HepG2 (cell line): Measurements from ENCODE around the gene CDC42SE2. TPM values are rescaled to one million over a fixed set of nuclear protein-coding genes. Genes with fewer than 3 reads are reported as not detected.

Source experiments
- ARID5B ChIP-seq: IDR thresholded peaks from 2 replicates; pipeline ENCODE4 v1.4.0; 2020; ENCODE audit warnings: mild to moderate bottlenecking, missing genetic modification reagents
- DR1 ChIP-seq: sonication (generic); formaldehyde crosslinking; IDR thresholded peaks from 2 replicates; pipeline ENCODE4 v1.8.0; 2021; ENCODE audit warnings: mild to moderate bottlenecking, missing genetic modification reagents, inconsistent platforms
- ELF1 ChIP-seq: sonication (generic); formaldehyde crosslinking; IDR thresholded peaks from 2 replicates; pipeline ENCODE4 v1.4.0; 2020; ENCODE audit warnings: missing genetic modification reagents
- GTF2F1 ChIP-seq: fragments of 150-350 bp; IDR thresholded peaks from 2 replicates; pipeline ENCODE4 v1.6.1; 2014; ENCODE audit warnings: low read length
- IRF2 ChIP-seq: IDR thresholded peaks from 2 replicates; pipeline ENCODE4 v1.6.1; 2018; ENCODE audit warnings: missing genetic modification reagents, missing compliant biosample characterization
- MED1 ChIP-seq: sonication (generic); formaldehyde crosslinking; IDR thresholded peaks from 2 replicates; pipeline ENCODE4 v1.4.0; 2020; ENCODE audit warnings: missing genetic modification reagents
- MZF1 ChIP-seq: sonication (generic); formaldehyde crosslinking; IDR thresholded peaks from 2 replicates; pipeline ENCODE4 v1.8.1; 2023; ENCODE audit warnings: mild to moderate bottlenecking, missing genetic modification reagents, borderline replicate concordance
- NAIF1 ChIP-seq: sonication (generic); formaldehyde crosslinking; IDR thresholded peaks from 2 replicates; pipeline ENCODE4 v1.5.0; 2020; ENCODE audit warnings: mild to moderate bottlenecking, missing genetic modification reagents, borderline replicate concordance
- ONECUT2 ChIP-seq: sonication (generic); formaldehyde crosslinking; IDR thresholded peaks from 2 replicates; pipeline ENCODE4 v1.4.0; 2020; ENCODE audit warnings: missing genetic modification reagents
- SAFB2 ChIP-seq: sonication (generic); formaldehyde crosslinking; IDR thresholded peaks from 2 replicates; pipeline ENCODE4 v1.5.1; 2020; ENCODE audit warnings: missing genetic modification reagents, low read depth, mild to moderate bottlenecking, borderline replicate concordance
- TMF1 ChIP-seq: sonication (generic); formaldehyde crosslinking; IDR thresholded peaks from 2 replicates; pipeline ENCODE4 v1.8.1; 2022; ENCODE audit warnings: low read depth, missing genetic modification reagents
- YEATS2 ChIP-seq: sonication (generic); formaldehyde crosslinking; IDR thresholded peaks from 2 replicates; pipeline ENCODE4 v1.4.0; 2020; ENCODE audit warnings: missing genetic modification reagents, borderline replicate concordance
- ZNF713 ChIP-seq: sonication (generic); formaldehyde crosslinking; IDR thresholded peaks from 2 replicates; pipeline ENCODE4 v1.4.0; 2020; ENCODE audit warnings: mild to moderate bottlenecking, missing genetic modification reagents
- polyA plus RNA-seq, 8 experiments: library from polyadenylated mRNA; depleted of rRNA in 3 of 8; stranded (reverse) in 7 of 8; unstranded in 1 of 8; fragments of >200 nt; fragmentation: Illumina TruSeq in 4 of 8; extraction: Trizol in 4 of 8; gene quantifications; 2 replicates each; pipeline versions ENCODE4 v1.2.1 to v1.2.3, GENCODE V29; 2011 to 2016; ENCODE audit warnings: low read depth in 4 of 8, missing spikeins in 1 of 8, mixed read lengths in 1 of 8; ENCODE audit not compliant: insufficient read depth in 1 of 8
- total RNA-seq, 5 experiments: library from RNA; depleted of rRNA; stranded (reverse); fragments of >200 nt; fragmentation: Illumina TruSeq; extraction: Trizol; gene quantifications; 2 replicates each; pipeline ENCODE4 v1.2.3, GENCODE V29; 2016; ENCODE audit warnings: low read depth in 1 of 5
- TF ChIP-seq, protein P1 (sequence below): sonication (generic); formaldehyde crosslinking; IDR thresholded peaks from 2 replicates; pipeline ENCODE4 v1.8.1; 2023; ENCODE audit warnings: mild to moderate bottlenecking, inconsistent platforms, moderate library complexity, missing genetic modification reagents, borderline replicate concordance
- TF ChIP-seq, protein P2 (sequence below): sonication (generic); formaldehyde crosslinking; IDR thresholded peaks from 2 replicates; pipeline ENCODE4 v1.5.1; 2020; ENCODE audit warnings: missing genetic modification reagents, mild to moderate bottlenecking, borderline replicate concordance
- TF ChIP-seq, protein P3 (sequence below): sonication (generic); formaldehyde crosslinking; IDR thresholded peaks from 2 replicates; pipeline ENCODE4 v1.4.0; 2020; ENCODE audit warnings: missing genetic modification reagents
- TF ChIP-seq, protein P4 (sequence below): sonication (generic); formaldehyde crosslinking; conservative IDR thresholded peaks from 2 replicates; pipeline ENCODE4 v1.8.0; 2022; ENCODE audit warnings: low read depth, missing genetic modification reagents

Gene CDC42SE2
- total and polyA plus RNA-seq, 2 of the 13 experiments (the other 11 are each of a cell fraction or from before 2014, with no cell fraction given): 19.6 to 25.0 TPM

DNA sequence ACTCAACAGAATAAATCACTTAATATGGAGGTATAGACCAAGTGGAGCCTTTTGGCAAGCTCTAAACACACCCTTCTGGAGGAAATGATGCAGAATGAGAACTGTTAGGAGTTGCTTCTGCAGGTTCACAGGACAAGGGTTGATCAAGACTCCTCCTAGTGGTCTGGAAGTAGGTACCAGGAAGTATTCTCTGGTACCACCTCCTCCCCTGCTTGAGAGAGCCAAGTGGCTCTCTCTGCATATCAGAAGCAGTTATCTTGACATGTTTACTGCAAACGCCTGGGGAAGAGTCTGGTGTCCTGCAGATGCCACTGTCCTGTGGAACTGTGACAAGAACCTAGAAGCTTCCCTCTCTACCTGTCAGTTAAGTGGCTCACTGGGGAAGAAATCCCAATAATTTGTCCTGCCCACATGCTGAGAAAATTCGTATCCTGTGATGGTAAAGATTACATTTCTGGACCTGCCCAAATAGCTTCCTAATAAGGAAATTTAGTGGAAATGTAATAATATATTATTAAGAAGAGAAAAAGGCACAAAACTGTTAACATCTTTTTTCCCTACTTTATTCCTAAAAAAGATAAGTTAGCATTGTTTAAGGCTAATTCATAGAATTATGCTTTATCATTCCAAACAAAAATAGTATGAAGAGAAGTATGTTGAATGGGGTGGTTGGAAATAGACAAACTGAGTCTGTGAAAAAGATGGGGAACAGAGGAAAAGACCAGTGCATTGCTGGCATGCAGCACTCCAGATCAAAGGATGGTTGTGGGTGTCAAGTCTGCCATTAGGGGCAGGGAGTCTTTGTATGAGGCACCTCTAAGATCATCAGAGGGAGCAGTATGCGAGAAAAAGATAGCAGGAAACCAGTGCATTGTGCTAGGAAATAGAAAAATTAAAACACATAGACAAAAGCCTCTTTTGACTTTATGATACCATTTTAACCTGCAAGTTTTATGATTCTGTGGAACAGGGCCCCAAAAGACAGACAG lies 118.8 kb downstream of the CDC42SE2 start (continued):
- TF ChIP-seq, protein P1, sequence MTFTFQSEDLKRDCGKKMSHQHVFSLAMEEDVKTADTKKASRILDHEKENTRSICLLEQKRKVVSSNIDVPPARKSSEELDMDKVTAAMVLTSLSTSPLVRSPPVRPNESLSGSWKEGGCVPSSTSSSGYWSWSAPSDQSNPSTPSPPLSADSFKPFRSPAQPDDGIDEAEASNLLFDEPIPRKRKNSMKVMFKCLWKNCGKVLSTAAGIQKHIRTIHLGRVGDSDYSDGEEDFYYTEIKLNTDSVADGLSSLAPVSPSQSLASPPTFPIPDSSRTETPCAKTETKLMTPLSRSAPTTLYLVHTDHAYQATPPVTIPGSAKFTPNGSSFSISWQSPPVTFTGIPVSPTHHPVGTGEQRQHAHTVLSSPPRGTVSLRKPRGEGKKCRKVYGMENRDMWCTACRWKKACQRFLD (CRISPR knock-in tag): no peak
- TF ChIP-seq, protein P2, sequence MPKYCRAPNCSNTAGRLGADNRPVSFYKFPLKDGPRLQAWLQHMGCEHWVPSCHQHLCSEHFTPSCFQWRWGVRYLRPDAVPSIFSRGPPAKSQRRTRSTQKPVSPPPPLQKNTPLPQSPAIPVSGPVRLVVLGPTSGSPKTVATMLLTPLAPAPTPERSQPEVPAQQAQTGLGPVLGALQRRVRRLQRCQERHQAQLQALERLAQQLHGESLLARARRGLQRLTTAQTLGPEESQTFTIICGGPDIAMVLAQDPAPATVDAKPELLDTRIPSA (CRISPR knock-in tag): no peak
- TF ChIP-seq TMF1 (CRISPR knock-in tag) (no peak), GTF2F1 (no peak), MED1 (CRISPR knock-in tag) (no peak), IRF2 (no peak), ARID5B (CRISPR knock-in tag) (peak; percentile 6; the same call in 1 of the 2 replicates), DR1 (CRISPR knock-in tag) (no peak), ELF1 (CRISPR knock-in tag) (peak; percentile 55), ZNF713 (CRISPR knock-in tag) (no peak), MZF1 (CRISPR knock-in tag) (no peak), NAIF1 (CRISPR knock-in tag) (no peak), YEATS2 (CRISPR knock-in tag) (no peak), ONECUT2 (CRISPR knock-in tag) (no peak), SAFB2 (CRISPR knock-in tag) (no peak)
- TF ChIP-seq, protein P3, sequence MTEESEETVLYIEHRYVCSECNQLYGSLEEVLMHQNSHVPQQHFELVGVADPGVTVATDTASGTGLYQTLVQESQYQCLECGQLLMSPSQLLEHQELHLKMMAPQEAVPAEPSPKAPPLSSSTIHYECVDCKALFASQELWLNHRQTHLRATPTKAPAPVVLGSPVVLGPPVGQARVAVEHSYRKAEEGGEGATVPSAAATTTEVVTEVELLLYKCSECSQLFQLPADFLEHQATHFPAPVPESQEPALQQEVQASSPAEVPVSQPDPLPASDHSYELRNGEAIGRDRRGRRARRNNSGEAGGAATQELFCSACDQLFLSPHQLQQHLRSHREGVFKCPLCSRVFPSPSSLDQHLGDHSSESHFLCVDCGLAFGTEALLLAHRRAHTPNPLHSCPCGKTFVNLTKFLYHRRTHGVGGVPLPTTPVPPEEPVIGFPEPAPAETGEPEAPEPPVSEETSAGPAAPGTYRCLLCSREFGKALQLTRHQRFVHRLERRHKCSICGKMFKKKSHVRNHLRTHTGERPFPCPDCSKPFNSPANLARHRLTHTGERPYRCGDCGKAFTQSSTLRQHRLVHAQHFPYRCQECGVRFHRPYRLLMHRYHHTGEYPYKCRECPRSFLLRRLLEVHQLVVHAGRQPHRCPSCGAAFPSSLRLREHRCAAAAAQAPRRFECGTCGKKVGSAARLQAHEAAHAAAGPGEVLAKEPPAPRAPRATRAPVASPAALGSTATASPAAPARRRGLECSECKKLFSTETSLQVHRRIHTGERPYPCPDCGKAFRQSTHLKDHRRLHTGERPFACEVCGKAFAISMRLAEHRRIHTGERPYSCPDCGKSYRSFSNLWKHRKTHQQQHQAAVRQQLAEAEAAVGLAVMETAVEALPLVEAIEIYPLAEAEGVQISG (CRISPR knock-in tag): 0 out of 2 replicates have a peak, but pooled peaks have one; percentile 21
- TF ChIP-seq, protein P4, sequence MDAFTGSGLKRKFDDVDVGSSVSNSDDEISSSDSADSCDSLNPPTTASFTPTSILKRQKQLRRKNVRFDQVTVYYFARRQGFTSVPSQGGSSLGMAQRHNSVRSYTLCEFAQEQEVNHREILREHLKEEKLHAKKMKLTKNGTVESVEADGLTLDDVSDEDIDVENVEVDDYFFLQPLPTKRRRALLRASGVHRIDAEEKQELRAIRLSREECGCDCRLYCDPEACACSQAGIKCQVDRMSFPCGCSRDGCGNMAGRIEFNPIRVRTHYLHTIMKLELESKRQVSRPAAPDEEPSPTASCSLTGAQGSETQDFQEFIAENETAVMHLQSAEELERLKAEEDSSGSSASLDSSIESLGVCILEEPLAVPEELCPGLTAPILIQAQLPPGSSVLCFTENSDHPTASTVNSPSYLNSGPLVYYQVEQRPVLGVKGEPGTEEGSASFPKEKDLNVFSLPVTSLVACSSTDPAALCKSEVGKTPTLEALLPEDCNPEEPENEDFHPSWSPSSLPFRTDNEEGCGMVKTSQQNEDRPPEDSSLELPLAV (CRISPR knock-in tag): no peak
- TF ChIP-seq, all 625 proteins: peak for 11
